Gastroesophageal sphincter (tissue), 4 donors: ENCODE data around the gene IL1A. TPM values are rescaled to one million over a fixed set of nuclear protein-coding genes. Genes with fewer than 3 reads are reported as not detected.

ENCODE experiments used
- ATAC-seq: fragments of 150-250 bp; one replicate; pipeline ENCODE4 v1.9.1; 2016; ENCODE audit warnings: mild to moderate bottlenecking, moderate library complexity
- H3K27ac ChIP-seq, 4 donors: fragments of 200-600 bp; sonication (generic) in 3 of 4; 1 replicate in 3 of 4; 2 replicates in 1 of 4; pipeline ENCODE4 v1.5.1; 2016 to 2019
- H3K27me3 ChIP-seq: fragments of 200-600 bp; sonication (generic); one replicate; pipeline ENCODE4 v1.5.1; 2019
- H3K36me3 ChIP-seq, 2 donors: fragments of 200-600 bp; sonication (generic); one replicate each; pipeline ENCODE4 v1.5.1; 2019; ENCODE audit warnings: control low read depth in 1 of 2
- H3K4me1 ChIP-seq, 3 donors: fragments of 200-600 bp; sonication (generic); 1 replicate in 2 of 3; 2 replicates in 1 of 3; pipeline ENCODE4 v1.5.1; 2016 to 2019; ENCODE audit warnings: control low read depth in 2 of 3
- H3K4me3 ChIP-seq, 2 donors: fragments of 200-600 bp; sonication (generic); one replicate each; pipeline ENCODE4 v1.5.1; 2019; ENCODE audit warnings: mild to moderate bottlenecking in 1 of 2, moderate library complexity in 1 of 2
- H3K9me3 ChIP-seq, 3 donors: fragments of 200-600 bp; sonication (generic); one replicate each; pipeline ENCODE4 v1.5.1; 2017 to 2019; ENCODE audit warnings: control low read depth in 2 of 3
- EP300 ChIP-seq: sonication (generic); formaldehyde crosslinking; IDR thresholded peaks from one replicate; pipeline ENCODE4 v1.6.1; 2017; ENCODE audit warnings: antibody characterized with exemption, mild to moderate bottlenecking
- POLR2A ChIP-seq, 2 donors: fragments of 450-650 bp; IDR thresholded peaks; one replicate each; pipeline ENCODE4 v1.6.1; 2017; ENCODE audit warnings: antibody characterized with exemption in 2 of 2, mild to moderate bottlenecking in 2 of 2, moderate library complexity in 1 of 2
- POLR2AphosphoS5 ChIP-seq: sonication (generic); formaldehyde crosslinking; IDR thresholded peaks from one replicate; pipeline ENCODE4 v1.6.1; 2017; ENCODE audit warnings: antibody characterized with exemption
- WGBS, 2 donors: methylation state at CpG; one replicate each; pipeline ENCODE4 v1.1.5; 2018; ENCODE audit warnings: low coverage in 1 of 2; 5-methylcytosine and 5-hydroxymethylcytosine counted together
- total RNA-seq, 4 donors: library from RNA; depleted of rRNA; stranded (reverse); fragments of >200 nt; gene quantifications; one replicate each; pipeline ENCODE4 v1.1.0, GENCODE V29; 2016
- TF ChIP-seq, protein P1 (sequence below), 4 experiments: fragments of 200-600 bp in 2 of 4; fragments of 450-650 bp in 2 of 4; sonication (generic) in 1 of 4; IDR thresholded peaks; one replicate each; pipeline ENCODE4 v1.5.1; 2017 to 2019; ENCODE audit warnings: antibody characterized with exemption in 4 of 4, mild to moderate bottlenecking in 2 of 4, moderate library complexity in 2 of 4

The IL1A gene
- total RNA-seq, 4 donors from 2014 or later = not detected

- Histone ChIP-seq H3K4me1 (peaks cover 0 to 14% (median 0%) of the 10 kb centered on the region in 3 donors), H3K4me3 (no peak overlapping the region), H3K27ac (no peak overlapping the region), H3K27me3 (peaks cover 9% of the 10 kb centered on the region), H3K9me3 (no peaks in the 10 kb centered on the region), H3K36me3 (no peaks in the 10 kb centered on the region)
- no peak for ATAC-seq
- WGBS, 2 donors = 75 to 90% methylated on average over 6 to 8 of the region's 8 CpGs
- TF ChIP-seq EP300 = no peak
Measured at GRCh38 chr2:112730216-112730615, 54.1 kb downstream of the IL1A start.

DNA sequence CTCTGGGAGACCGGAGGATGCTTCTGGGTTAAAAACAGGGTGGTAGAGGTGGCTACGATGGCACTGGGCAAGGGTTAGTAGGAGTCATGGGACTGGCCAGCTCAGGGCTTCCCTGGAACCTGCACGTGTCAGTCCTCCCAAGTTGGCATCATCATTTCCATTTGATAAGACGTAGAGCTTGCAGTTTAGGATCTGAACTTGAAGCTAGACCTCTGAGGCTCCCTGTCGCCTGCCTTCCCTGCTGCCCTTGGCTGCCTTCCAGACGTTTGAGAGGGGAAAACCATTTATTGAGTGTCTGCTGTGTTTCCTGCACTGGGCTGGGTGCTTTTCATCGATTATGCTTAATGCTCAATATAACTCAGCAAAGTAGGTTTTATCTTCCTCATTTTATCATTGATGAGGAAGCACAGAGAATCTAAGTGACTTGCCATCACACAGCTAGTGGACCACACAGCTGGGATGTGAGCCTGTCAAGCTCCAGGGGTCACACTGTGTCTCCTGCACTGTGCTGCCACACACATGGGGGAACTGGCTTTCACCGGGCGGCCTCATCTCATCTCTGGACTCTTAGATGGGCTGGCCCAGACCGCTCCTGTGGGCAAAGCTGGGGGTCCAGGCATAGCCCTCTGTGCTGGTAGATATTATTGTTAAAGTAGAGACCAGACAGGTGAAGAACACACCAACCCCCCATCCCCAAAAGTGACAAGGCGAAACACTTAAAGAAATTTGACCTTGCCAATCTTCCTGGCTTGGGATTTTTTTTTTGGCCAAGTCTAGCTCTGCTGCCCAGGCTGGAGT, 55.7 kb downstream of the IL1A start:
- TF ChIP-seq POLR2AphosphoS5 (no peak), POLR2A (IDR thresholded peaks at IDR 0.05) (no peak), EP300 (no peak)
- TF ChIP-seq, protein P1, sequence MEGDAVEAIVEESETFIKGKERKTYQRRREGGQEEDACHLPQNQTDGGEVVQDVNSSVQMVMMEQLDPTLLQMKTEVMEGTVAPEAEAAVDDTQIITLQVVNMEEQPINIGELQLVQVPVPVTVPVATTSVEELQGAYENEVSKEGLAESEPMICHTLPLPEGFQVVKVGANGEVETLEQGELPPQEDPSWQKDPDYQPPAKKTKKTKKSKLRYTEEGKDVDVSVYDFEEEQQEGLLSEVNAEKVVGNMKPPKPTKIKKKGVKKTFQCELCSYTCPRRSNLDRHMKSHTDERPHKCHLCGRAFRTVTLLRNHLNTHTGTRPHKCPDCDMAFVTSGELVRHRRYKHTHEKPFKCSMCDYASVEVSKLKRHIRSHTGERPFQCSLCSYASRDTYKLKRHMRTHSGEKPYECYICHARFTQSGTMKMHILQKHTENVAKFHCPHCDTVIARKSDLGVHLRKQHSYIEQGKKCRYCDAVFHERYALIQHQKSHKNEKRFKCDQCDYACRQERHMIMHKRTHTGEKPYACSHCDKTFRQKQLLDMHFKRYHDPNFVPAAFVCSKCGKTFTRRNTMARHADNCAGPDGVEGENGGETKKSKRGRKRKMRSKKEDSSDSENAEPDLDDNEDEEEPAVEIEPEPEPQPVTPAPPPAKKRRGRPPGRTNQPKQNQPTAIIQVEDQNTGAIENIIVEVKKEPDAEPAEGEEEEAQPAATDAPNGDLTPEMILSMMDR (IDR thresholded peaks at IDR 0.05) = no peak
- no peak for ATAC-seq
- no peak overlapping the region for H3K27ac ChIP-seq

GRCh38 chr2:112728029-112728362, 56.3 kb downstream of the IL1A start:
- TF ChIP-seq, protein P1 (IDR thresholded peaks at IDR 0.05) = no peak
- no peak for TF ChIP-seq POLR2AphosphoS5
- TF ChIP-seq POLR2A (IDR thresholded peaks at IDR 0.05) = no peak
- TF ChIP-seq EP300 = no peak
- no peak overlapping the region for H3K4me3 ChIP-seq
- peaks cover 9% of the 10 kb centered on the region for H3K27me3 ChIP-seq
- ATAC-seq = no peak
- no peaks in the 10 kb centered on the region for H3K36me3 ChIP-seq
- H3K4me1 ChIP-seq = peaks cover 0 to 7% (median 0%) of the 10 kb centered on the region in 3 donors
- no peak overlapping the region for H3K27ac ChIP-seq
- 60 to 86% methylated on average over 1 to 2 of the region's 4 CpGs for WGBS, 2 donors
- H3K9me3 ChIP-seq = no peaks in the 10 kb centered on the region

More for the DNA sequence above, 55.7 kb downstream of the IL1A start:
- peaks cover 0 to 11% (median 0%) of the 10 kb centered on the region in 3 donors for H3K4me1 ChIP-seq
- H3K36me3 ChIP-seq = no peaks in the 10 kb centered on the region
- no peak overlapping the region for H3K4me3 ChIP-seq
- H3K9me3 ChIP-seq = no peaks in the 10 kb centered on the region
- 32 to 46% methylated on average over 3 to 5 of the region's 11 CpGs for WGBS, 2 donors
- H3K27me3 ChIP-seq = peaks cover 9% of the 10 kb centered on the region

GRCh38 chr2:112727276-112728028, 56.8 kb downstream of the IL1A start:
- no peaks in the 10 kb centered on the region for H3K36me3 ChIP-seq
- 79 to 89% methylated on average over 3 to 12 of the region's 19 CpGs for WGBS, 2 donors
- no peak overlapping the region for H3K4me3 ChIP-seq
- H3K4me1 ChIP-seq = peaks cover 0 to 7% (median 0%) of the 10 kb centered on the region in 3 donors
- no peaks in the 10 kb centered on the region for H3K9me3 ChIP-seq
- no peak overlapping the region for H3K27ac ChIP-seq
- TF ChIP-seq POLR2A (IDR thresholded peaks at IDR 0.05) (no peak), EP300 (no peak), POLR2AphosphoS5 (no peak)
- TF ChIP-seq, protein P1 (IDR thresholded peaks at IDR 0.05) = no peak
- ATAC-seq = no peak
- peaks cover 9% of the 10 kb centered on the region for H3K27me3 ChIP-seq

DNA sequence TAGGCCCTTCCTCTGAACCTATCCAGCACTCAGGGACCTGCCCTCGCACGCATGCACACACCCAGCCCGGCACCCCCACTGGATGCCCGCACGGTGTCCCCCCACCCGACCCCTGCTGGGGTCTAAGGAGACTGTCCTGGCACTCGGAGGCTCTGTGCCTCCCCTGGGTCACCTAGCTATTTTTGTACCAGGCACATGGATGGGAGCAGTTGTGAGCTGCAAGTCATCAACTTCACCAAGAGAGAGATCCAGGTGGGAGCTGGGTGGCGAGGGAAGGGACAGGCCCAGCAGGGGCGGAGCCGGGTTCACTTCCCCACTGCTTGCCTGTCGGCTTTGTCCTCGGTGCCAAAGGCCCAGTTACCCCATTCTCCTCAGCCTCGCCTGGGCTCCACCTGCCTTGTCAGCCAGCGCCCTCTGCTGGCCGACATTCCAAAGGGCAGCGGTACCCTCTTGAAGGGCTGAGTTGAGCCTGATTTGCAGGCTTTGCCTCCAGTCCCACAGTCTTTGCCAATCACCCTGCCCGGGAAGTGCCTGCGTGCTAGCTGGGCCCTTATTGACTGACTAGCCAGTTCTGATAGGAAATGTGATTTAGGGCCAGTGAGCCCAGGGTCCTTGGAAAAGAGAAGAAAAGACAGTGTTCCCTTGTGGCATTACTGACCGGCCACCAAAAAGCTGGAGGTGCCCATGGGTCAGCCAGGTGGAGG, 57.7 kb downstream of the IL1A start:
- H3K4me1 ChIP-seq = peaks cover 0 to 7% (median 0%) of the 10 kb centered on the region in 3 donors
- H3K27ac ChIP-seq = no peak overlapping the region
- H3K36me3 ChIP-seq = no peaks in the 10 kb centered on the region
- peak; percentile 89 for ATAC-seq
- H3K9me3 ChIP-seq = no peaks in the 10 kb centered on the region
- WGBS, 2 donors = 92 to 100% methylated on average over 1 to 2 of the region's 19 CpGs
- no peak overlapping the region for H3K4me3 ChIP-seq
- peaks cover 9% of the 10 kb centered on the region for H3K27me3 ChIP-seq
- TF ChIP-seq POLR2A (IDR thresholded peaks at IDR 0.05) = no peak
- TF ChIP-seq, protein P1 (IDR thresholded peaks at IDR 0.05) = peak in 3 of 4 experiments; percentile 90 to 94 (median 93)
- TF ChIP-seq POLR2AphosphoS5 = no peak
- TF ChIP-seq EP300 = no peak
